Calu3 (cell line): ENCODE measurements around the gene SLC4A5. TPM values are rescaled to one million over a fixed set of nuclear protein-coding genes. Genes with fewer than 3 reads are reported as not detected.

Experiments
- BruUV-seq: library from RNA; stranded (reverse); fragments of 400-500 nt; replicated peaks from 2 replicates; lab custom pipeline; 2021; lab: Mats Ljungman, UMichigan
- CTCF ChIA-PET: fragments of 300-600 bp; sonication (Branson Sonifier 250); formaldehyde crosslinking; loops from one replicate; lab custom pipeline; 2022; ENCODE audit warnings: antibody characterized with exemption; lab: Charles Lee
- DNase-seq: peaks from one replicate; pipeline ENCODE4 v3.0.0; 2022
- H3K27ac Mint-ChIP-seq: one replicate; pipeline ENCODE4 v1.8.0; 2022; ENCODE audit warnings: mixed read lengths; ENCODE audit not compliant: unreplicated experiment
- H3K27me3 Mint-ChIP-seq: one replicate; pipeline ENCODE4 v1.8.0; 2022; ENCODE audit warnings: mixed read lengths; ENCODE audit not compliant: unreplicated experiment
- H3K36me3 Mint-ChIP-seq: one replicate; pipeline ENCODE4 v1.8.0; 2022; ENCODE audit warnings: mild to moderate bottlenecking, moderate library complexity, mixed read lengths; ENCODE audit not compliant: insufficient read depth, unreplicated experiment
- H3K4me1 Mint-ChIP-seq: one replicate; pipeline ENCODE4 v1.8.0; 2022; ENCODE audit warnings: mild to moderate bottlenecking, low read depth, mixed read lengths; ENCODE audit not compliant: unreplicated experiment
- H3K4me3 Mint-ChIP-seq: one replicate; pipeline ENCODE4 v1.8.0; 2022; ENCODE audit warnings: mild to moderate bottlenecking, low read depth, moderate library complexity, mixed read lengths; ENCODE audit not compliant: unreplicated experiment
- H3K9me3 Mint-ChIP-seq: one replicate; pipeline ENCODE4 v1.8.0; 2022; ENCODE audit warnings: low read depth, mixed read lengths; ENCODE audit not compliant: unreplicated experiment
- CTCF ChIP-seq: fragments of 200-600 bp; IDR thresholded peaks from one replicate; pipeline ENCODE4 v1.8.0; 2022; ENCODE audit warnings: antibody characterized with exemption; ENCODE audit not compliant: unreplicated experiment
- intact Hi-C: fragments of 100-400 bp; cut with micrococcal nuclease; formaldehyde crosslinking; loops from one replicate; pipeline ENCODE4 v1.10.0; 2022; ENCODE audit not compliant: unreplicated experiment
- total RNA-seq: library from RNA; stranded (reverse); gene quantifications from 2 replicates; pipeline ENCODE4 v1.2.3, GENCODE V29; 2022

Gene SLC4A5
- total RNA-seq, 1 experiment from 2014 or later: 7.0 TPM

- TF ChIP-seq CTCF: no peak
- intact Hi-C loops: no loop called here
- Mint-ChIP-seq H3K36me3 (no peaks in the 10 kb centered on the region), H3K27ac (no peak overlapping the region), H3K27me3 (peaks cover 26% of the 10 kb centered on the region), H3K9me3 (no peaks in the 10 kb centered on the region), H3K4me3 (no peak overlapping the region), H3K4me1 (no peaks in the 10 kb centered on the region)
- DNase-seq: no peak
- no TSS peak for BruUV-seq
- CTCF ChIA-PET: no interaction called here
Measured at GRCh38 chr2:74278694-74279093, 64.5 kb downstream of the SLC4A5 start.

DNA sequence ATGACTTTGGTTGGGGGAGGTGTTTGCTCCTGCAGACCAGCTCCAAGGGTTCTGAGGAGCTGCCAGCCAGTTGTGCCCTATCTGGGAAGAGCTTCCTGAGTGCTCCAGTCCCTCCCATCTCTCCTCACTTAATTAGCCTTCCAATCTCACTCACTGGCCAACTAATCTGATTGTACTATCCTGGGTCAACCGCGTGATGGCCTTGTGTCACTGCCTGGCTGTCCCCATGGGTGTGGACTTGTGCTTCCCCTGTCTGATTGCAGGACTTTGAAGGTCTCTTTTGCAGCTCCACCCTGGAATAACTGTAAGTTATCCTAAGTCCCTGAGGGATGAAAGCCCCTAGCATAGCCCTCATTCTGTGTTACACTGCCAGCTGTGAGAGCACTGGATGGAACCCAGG, 65.0 kb downstream of the SLC4A5 start:
- Mint-ChIP-seq H3K9me3 (no peaks in the 10 kb centered on the region), H3K27ac (no peak overlapping the region), H3K36me3 (no peaks in the 10 kb centered on the region), H3K27me3 (peaks cover 26% of the 10 kb centered on the region), H3K4me3 (no peak overlapping the region), H3K4me1 (no peaks in the 10 kb centered on the region)
- CTCF ChIA-PET: interaction anchor here (0.7 kb wide), 1 partner anchor 734 kb away, joined by 3 read pairs; no protein-coding TSS in a partner anchor
- TF ChIP-seq CTCF: no peak
- BruUV-seq: no TSS peak
- DNase-seq: no peak
- intact Hi-C loops: no loop called here

GRCh38 chr2:74275228-74275627, 68.0 kb downstream of the SLC4A5 start:
- Mint-ChIP-seq H3K4me3 (no peak overlapping the region), H3K4me1 (no peaks in the 10 kb centered on the region), H3K9me3 (no peaks in the 10 kb centered on the region), H3K36me3 (no peaks in the 10 kb centered on the region), H3K27me3 (peaks cover 21% of the 10 kb centered on the region), H3K27ac (no peak overlapping the region)
- intact Hi-C loops: no loop called here
- no peak for TF ChIP-seq CTCF
- CTCF ChIA-PET: no interaction called here
- no peak for DNase-seq
- BruUV-seq: no TSS peak

DNA sequence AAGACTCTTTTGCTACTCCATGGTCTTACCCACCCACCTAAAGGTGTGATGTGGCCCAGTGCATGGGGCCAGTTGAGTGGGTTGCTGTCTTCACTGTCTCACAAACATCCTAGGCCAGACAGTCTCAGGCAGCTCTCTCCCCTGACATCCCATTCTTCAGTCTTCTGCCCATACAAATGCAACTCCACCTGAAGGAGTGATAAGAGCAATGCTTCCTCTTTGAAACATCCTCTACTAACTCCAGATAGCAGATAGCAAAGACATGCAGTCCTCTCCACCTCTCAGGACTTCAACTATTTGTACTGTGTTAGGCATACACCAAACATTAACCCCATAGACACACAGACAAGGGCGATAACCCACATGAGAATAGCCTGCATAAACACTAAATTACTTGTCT, 73.5 kb downstream of the SLC4A5 start:
- no peak overlapping the region for H3K4me3 Mint-ChIP-seq
- H3K27ac Mint-ChIP-seq: no peak overlapping the region
- H3K27me3 Mint-ChIP-seq: no peaks in the 10 kb centered on the region
- no peaks in the 10 kb centered on the region for H3K36me3 Mint-ChIP-seq
- BruUV-seq: no TSS peak
- intact Hi-C loops: no loop called here
- H3K9me3 Mint-ChIP-seq: no peaks in the 10 kb centered on the region
- CTCF ChIA-PET: no interaction called here
- TF ChIP-seq CTCF: no peak
- no peak for DNase-seq
- no peaks in the 10 kb centered on the region for H3K4me1 Mint-ChIP-seq
